ENCODE measurements around the gene CHRNA1. TPM values are rescaled to one million over a fixed set of nuclear protein-coding genes. Genes with fewer than 3 reads are reported as not detected.

CHRNA1 gene
- polyA plus RNA-seq, 4 donors, result 1.7 to 4.7 (median 3.6) TPM

GRCh38 chr2:174761837-174762236, 2.4 kb downstream of the CHRNA1 start:
- DNase-seq (ENCODE audit: low read depth in 4 of 4, low spot score in 3 of 4), result no peak

GRCh38 chr2:174760845-174761473, 3.3 kb downstream of the CHRNA1 start:
- DNase-seq (ENCODE audit: low read depth in 4 of 4, low spot score in 3 of 4), result no peak

GRCh38 chr2:174759381-174760065, 4.7 kb downstream of the CHRNA1 start:
- no peak for DNase-seq (ENCODE audit: low read depth in 4 of 4, low spot score in 3 of 4)

- no peak for DNase-seq (ENCODE audit: low read depth in 4 of 4, low spot score in 3 of 4)
Measured at GRCh38 chr2:174756743-174757142, 7.5 kb downstream of the CHRNA1 start.

GRCh38 chr2:174753038-174753633, 11.1 kb downstream of the CHRNA1 start:
- no peak for DNase-seq (ENCODE audit: low read depth in 4 of 4, low spot score in 3 of 4)

GRCh38 chr2:174752403-174753037, 11.8 kb downstream of the CHRNA1 start:
- no peak for DNase-seq (ENCODE audit: low read depth in 4 of 4, low spot score in 3 of 4)

GRCh38 chr2:174750923-174751441, 13.3 kb downstream of the CHRNA1 start:
- no peak for DNase-seq (ENCODE audit: low read depth in 4 of 4, low spot score in 3 of 4)

GRCh38 chr2:174749793-174750192, 14.5 kb downstream of the CHRNA1 start:
- no peak for DNase-seq (ENCODE audit: low read depth in 4 of 4, low spot score in 3 of 4)

GRCh38 chr2:174748948-174749347, 15.3 kb downstream of the CHRNA1 start:
- DNase-seq (ENCODE audit: low read depth in 4 of 4, low spot score in 3 of 4), result no peak

GRCh38 chr2:174745142-174745541, 19.1 kb downstream of the CHRNA1 start:
- DNase-seq (ENCODE audit: low read depth in 4 of 4, low spot score in 3 of 4), result no peak

- no peak for DNase-seq (ENCODE audit: low read depth in 4 of 4, low spot score in 3 of 4)
Measured at GRCh38 chr2:174744111-174744510, 20.2 kb downstream of the CHRNA1 start.

GRCh38 chr2:174740721-174741120, 23.6 kb downstream of the CHRNA1 start:
- no peak for DNase-seq (ENCODE audit: low read depth in 4 of 4, low spot score in 3 of 4)

- DNase-seq (ENCODE audit: low read depth in 4 of 4, low spot score in 3 of 4), result no peak
Measured at GRCh38 chr2:174738841-174739240, 25.4 kb downstream of the CHRNA1 start.

- DNase-seq (ENCODE audit: low read depth in 4 of 4, low spot score in 3 of 4), result no peak
Measured at GRCh38 chr2:174731546-174731945, 32.7 kb downstream of the CHRNA1 start.

- DNase-seq (ENCODE audit: low read depth in 4 of 4, low spot score in 3 of 4), result no peak
Measured at GRCh38 chr2:174730698-174731018, 33.6 kb downstream of the CHRNA1 start.

GRCh38 chr2:174729797-174730697, 34.2 kb downstream of the CHRNA1 start:
- DNase-seq (ENCODE audit: low read depth in 4 of 4, low spot score in 3 of 4), result no peak

- no peak for DNase-seq (ENCODE audit: low read depth in 4 of 4, low spot score in 3 of 4)
Measured at GRCh38 chr2:174728096-174728495, 36.2 kb downstream of the CHRNA1 start.

- DNase-seq (ENCODE audit: low read depth in 4 of 4, low spot score in 3 of 4), result no peak
Measured at GRCh38 chr2:174726212-174726611, 38.1 kb downstream of the CHRNA1 start.

- DNase-seq (ENCODE audit: low read depth in 4 of 4, low spot score in 3 of 4), result no peak
Measured at GRCh38 chr2:174722942-174723592, 41.2 kb downstream of the CHRNA1 start.

GRCh38 chr2:174719016-174719415, 45.3 kb downstream of the CHRNA1 start:
- no peak for DNase-seq (ENCODE audit: low read depth in 4 of 4, low spot score in 3 of 4)
